Thyroid gland (tissue), 4 donors: Measurements from ENCODE around the gene FRYL. TPM values are rescaled to one million over a fixed set of nuclear protein-coding genes. Genes with fewer than 3 reads are reported as not detected.

Source experiments
- DNase-seq, 2 donors: peaks; one replicate each; pipeline ENCODE4 v3.0.0-alpha.2; 2019
- H3K27ac ChIP-seq, 3 donors: fragments of 200-600 bp; sonication (generic); 1 replicate in 2 of 3; 2 replicates in 1 of 3; pipeline ENCODE4 v1.5.1; 2016 to 2019; ENCODE audit warnings: mild to moderate bottlenecking in 1 of 3, moderate library complexity in 1 of 3
- H3K27me3 ChIP-seq: fragments of 200-600 bp; sonication (generic); one replicate; pipeline ENCODE4 v1.5.1; 2019
- H3K36me3 ChIP-seq, 2 donors: fragments of 200-600 bp; sonication (generic); one replicate each; pipeline ENCODE4 v1.5.1; 2016 to 2019
- H3K4me1 ChIP-seq, 2 donors: fragments of 200-600 bp; sonication (generic); one replicate each; pipeline ENCODE4 v1.5.1; 2017 to 2019
- H3K4me3 ChIP-seq, 3 donors: fragments of 200-600 bp; sonication (generic); replicated peaks in 1 of 3; 1 replicate in 2 of 3; 2 replicates in 1 of 3; pipeline ENCODE4 v1.5.1; 2016; ENCODE audit warnings: mild to moderate bottlenecking in 1 of 3
- H3K9me3 ChIP-seq: fragments of 200-600 bp; sonication (generic); one replicate; pipeline ENCODE4 v1.5.1; 2017
- POLR2A ChIP-seq, 2 donors: fragments of 450-650 bp; IDR thresholded peaks; one replicate each; pipeline ENCODE4 v1.6.1; 2017; ENCODE audit warnings: antibody characterized with exemption in 2 of 2, mild to moderate bottlenecking in 2 of 2, moderate library complexity in 1 of 2
- WGBS, 2 donors: methylation state at CpG; one replicate each; pipeline ENCODE4 v1.1.5; 2017; 5-methylcytosine and 5-hydroxymethylcytosine counted together
- intact Hi-C: fragments of 100-400 bp; cut with DNase I; formaldehyde crosslinking; loops from one replicate; pipeline ENCODE4 v1.15.1; 2023
- total RNA-seq, 4 donors: library from RNA; depleted of rRNA; stranded (reverse); fragments of >200 nt; gene quantifications; one replicate each; pipeline ENCODE4 v1.2.3, GENCODE V29; 2016
- TF ChIP-seq, protein P1 (sequence below), 6 experiments: fragments of 200-600 bp in 3 of 6; fragments of 450-650 bp in 3 of 6; sonication (generic) in 3 of 6; IDR thresholded peaks; one replicate each; pipeline ENCODE4 v1.5.1; 2016 to 2019; ENCODE audit warnings: antibody characterized with exemption in 6 of 6, mild to moderate bottlenecking in 2 of 6, inconsistent platforms in 1 of 6, moderate library complexity in 1 of 6

Gene FRYL
- total RNA-seq, 4 donors from 2014 or later: 48.7 to 90.4 (median 67.8) TPM

DNA sequence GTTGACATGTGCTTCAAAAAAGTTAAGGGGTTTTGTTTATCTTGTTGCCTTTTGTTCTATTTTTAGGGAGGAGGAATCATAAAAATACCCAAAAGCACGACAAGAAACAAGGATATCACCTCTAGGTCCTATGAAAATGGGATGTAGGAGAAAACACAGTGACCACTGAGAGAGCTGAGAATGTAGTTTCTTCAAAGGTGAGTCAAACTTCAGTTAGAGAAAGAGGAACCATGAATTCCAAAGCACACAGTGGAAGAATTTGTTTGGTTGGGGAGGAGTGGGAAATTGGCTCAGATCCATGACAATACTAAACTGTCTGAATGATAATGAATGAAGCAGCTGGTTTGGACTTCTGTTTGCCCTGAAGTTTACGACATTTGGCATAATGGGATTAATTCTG lies 19.1 kb upstream of the FRYL start:
- intact Hi-C loops: no loop called here
- Histone ChIP-seq H3K4me1 (peaks cover 0 to 8% of the 10 kb centered on the region in 2 donors), H3K27ac (no peak overlapping the region), H3K36me3 (no peaks in the 10 kb centered on the region), H3K9me3 (no peaks in the 10 kb centered on the region), H3K27me3 (no peaks in the 10 kb centered on the region), H3K4me3 (no peak overlapping the region)
- TF ChIP-seq, protein P1, sequence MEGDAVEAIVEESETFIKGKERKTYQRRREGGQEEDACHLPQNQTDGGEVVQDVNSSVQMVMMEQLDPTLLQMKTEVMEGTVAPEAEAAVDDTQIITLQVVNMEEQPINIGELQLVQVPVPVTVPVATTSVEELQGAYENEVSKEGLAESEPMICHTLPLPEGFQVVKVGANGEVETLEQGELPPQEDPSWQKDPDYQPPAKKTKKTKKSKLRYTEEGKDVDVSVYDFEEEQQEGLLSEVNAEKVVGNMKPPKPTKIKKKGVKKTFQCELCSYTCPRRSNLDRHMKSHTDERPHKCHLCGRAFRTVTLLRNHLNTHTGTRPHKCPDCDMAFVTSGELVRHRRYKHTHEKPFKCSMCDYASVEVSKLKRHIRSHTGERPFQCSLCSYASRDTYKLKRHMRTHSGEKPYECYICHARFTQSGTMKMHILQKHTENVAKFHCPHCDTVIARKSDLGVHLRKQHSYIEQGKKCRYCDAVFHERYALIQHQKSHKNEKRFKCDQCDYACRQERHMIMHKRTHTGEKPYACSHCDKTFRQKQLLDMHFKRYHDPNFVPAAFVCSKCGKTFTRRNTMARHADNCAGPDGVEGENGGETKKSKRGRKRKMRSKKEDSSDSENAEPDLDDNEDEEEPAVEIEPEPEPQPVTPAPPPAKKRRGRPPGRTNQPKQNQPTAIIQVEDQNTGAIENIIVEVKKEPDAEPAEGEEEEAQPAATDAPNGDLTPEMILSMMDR (IDR thresholded peaks at IDR 0.05): no peak
- no peak for TF ChIP-seq POLR2A (IDR thresholded peaks at IDR 0.05)
- DNase-seq: no peak
- 63 to 72% methylated on average over 2 of the region's 2 CpGs for WGBS, 2 donors

DNA sequence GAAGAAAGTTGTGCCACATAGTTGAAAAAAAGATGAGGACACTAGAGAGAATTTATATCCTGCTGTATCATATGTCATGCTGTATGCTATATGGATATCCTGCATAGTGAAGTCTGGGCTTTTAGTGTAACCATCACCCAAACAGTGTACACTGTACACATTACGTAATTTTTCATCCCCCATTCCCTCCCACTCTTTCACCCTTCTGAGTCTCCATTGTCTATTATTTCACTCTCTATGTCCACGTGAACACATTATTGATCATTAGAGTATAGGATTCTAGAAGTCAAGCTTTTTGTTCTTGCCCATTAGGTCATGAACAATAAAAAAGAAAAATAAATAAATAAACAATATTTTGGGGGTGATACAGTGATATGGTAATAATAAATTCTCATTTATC lies 18.0 kb upstream of the FRYL start:
- Histone ChIP-seq H3K27ac (no peak overlapping the region), H3K27me3 (no peaks in the 10 kb centered on the region), H3K9me3 (no peaks in the 10 kb centered on the region), H3K4me3 (no peak overlapping the region), H3K4me1 (peaks cover 0 to 8% of the 10 kb centered on the region in 2 donors), H3K36me3 (no peaks in the 10 kb centered on the region)
- intact Hi-C loops: no loop called here
- 88 to 98% methylated on average over 2 of the region's 2 CpGs for WGBS, 2 donors
- TF ChIP-seq, protein P1 (IDR thresholded peaks at IDR 0.05): no peak
- TF ChIP-seq POLR2A (IDR thresholded peaks at IDR 0.05): no peak
- no peak for DNase-seq

GRCh38 chr4:48796927-48797679 lies 17.0 kb upstream of the FRYL start:
- Histone ChIP-seq H3K9me3 (no peaks in the 10 kb centered on the region), H3K36me3 (no peaks in the 10 kb centered on the region), H3K27me3 (no peaks in the 10 kb centered on the region), H3K27ac (no peak overlapping the region), H3K4me3 (no peak overlapping the region), H3K4me1 (peaks cover 0 to 8% of the 10 kb centered on the region in 2 donors)
- no peak for TF ChIP-seq POLR2A (IDR thresholded peaks at IDR 0.05)
- TF ChIP-seq, protein P1 (IDR thresholded peaks at IDR 0.05): no peak
- intact Hi-C loops: no loop called here
- WGBS, 2 donors: 62 to 80% methylated on average over 1 of the region's 1 CpG
- no peak for DNase-seq

DNA sequence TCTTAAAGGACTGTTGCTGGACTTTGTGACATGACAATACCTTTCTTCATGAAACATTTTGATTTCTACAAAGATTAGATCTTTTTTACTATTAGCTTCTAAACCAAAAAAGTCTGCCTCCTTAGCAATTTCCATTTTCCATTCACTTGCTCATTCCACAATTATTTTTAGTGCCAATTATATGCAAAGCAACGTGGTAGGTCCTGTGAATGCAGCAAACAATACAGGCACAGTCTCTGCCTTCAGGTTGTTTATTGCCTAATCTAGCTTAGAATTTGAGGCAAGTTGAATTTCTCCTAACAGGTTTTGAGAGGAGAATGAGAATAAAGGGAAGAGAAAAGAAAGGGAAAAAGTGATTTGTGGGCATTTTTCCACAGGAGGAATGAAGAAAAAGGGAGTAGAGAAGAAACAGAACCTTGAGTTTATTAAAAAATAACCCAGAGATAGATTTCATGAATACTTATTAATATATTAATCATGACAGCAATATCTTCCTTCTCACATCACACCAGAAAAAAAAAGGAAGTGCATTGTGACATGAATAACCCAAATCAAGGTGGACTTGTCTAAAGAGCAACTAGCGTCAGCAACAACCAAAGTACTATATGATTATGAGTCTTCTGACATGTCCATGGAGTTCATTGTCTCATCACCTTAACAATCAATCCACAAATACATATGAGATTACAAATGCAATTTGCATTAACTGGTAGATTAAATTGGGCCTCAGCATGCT lies 16.3 kb upstream of the FRYL start:
- WGBS, 2 donors: 82 to 89% methylated on average over 2 of the region's 2 CpGs
- no peaks in the 10 kb centered on the region for H3K9me3 ChIP-seq
- TF ChIP-seq, protein P1 (IDR thresholded peaks at IDR 0.05): no peak
- no peak for TF ChIP-seq POLR2A (IDR thresholded peaks at IDR 0.05)
- intact Hi-C loops: no loop called here
- peaks cover 0 to 1% of the 10 kb centered on the region in 2 donors for H3K4me1 ChIP-seq
- H3K4me3 ChIP-seq: no peak overlapping the region
- H3K36me3 ChIP-seq: no peaks in the 10 kb centered on the region
- no peak overlapping the region for H3K27ac ChIP-seq
- DNase-seq: no peak
- no peaks in the 10 kb centered on the region for H3K27me3 ChIP-seq

GRCh38 chr4:48795108-48795507 lies 15.0 kb upstream of the FRYL start:
- intact Hi-C loops: no loop called here
- no peak overlapping the region for H3K4me3 ChIP-seq
- WGBS, 2 donors: 95% methylated on average over 3 of the region's 3 CpGs
- DNase-seq: no peak
- no peak for TF ChIP-seq POLR2A (IDR thresholded peaks at IDR 0.05)
- TF ChIP-seq, protein P1 (IDR thresholded peaks at IDR 0.05): no peak
- H3K4me1 ChIP-seq: no peaks in the 10 kb centered on the region
- H3K36me3 ChIP-seq: no peaks in the 10 kb centered on the region
- no peak overlapping the region for H3K27ac ChIP-seq
- H3K9me3 ChIP-seq: no peaks in the 10 kb centered on the region
- no peaks in the 10 kb centered on the region for H3K27me3 ChIP-seq
